HL-60 (cell line): ENCODE measurements around the gene PGM2L1.

ENCODE experiments used
- GABPA ChIP-seq: IDR thresholded peaks from 2 replicates; pipeline ENCODE4 v1.6.1; 2012; ENCODE audit warnings: low read depth
- POLR2AphosphoS5 ChIP-seq: IDR thresholded peaks from 2 replicates; pipeline ENCODE4 v1.6.1; 2012; ENCODE audit warnings: low read depth
- TF ChIP-seq, protein P1 (sequence below): IDR thresholded peaks from 2 replicates; pipeline ENCODE4 v1.6.1; 2012; ENCODE audit warnings: low read depth; ENCODE audit not compliant: insufficient replicate concordance
- TF ChIP-seq, protein P2 (sequence below): IDR thresholded peaks from one replicate; pipeline ENCODE4 v1.5.1; 2011; ENCODE audit warnings: low read length, control low read depth, inconsistent platforms; ENCODE audit not compliant: insufficient read depth

DNA sequence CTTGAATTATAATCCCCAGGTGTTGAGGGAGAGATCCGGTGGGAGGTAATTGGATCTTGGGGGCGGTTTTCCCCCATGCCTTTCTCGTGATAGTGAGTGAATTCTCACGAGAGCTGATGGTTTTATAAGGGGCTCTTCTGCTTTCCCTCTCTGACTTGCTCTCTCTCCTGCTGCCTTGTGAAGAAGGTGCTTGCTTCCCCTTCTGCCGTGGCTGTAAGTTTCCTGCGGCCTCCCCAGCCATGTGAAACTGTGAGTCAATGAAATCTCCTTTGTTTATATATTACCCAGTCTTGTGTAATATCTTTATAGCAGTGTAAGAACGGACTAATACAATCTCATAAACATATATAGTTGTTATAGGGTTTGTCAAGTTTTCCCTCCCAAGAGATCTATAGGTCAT, 36.3 kb upstream of the PGM2L1 start:
- TF ChIP-seq, protein P1, sequence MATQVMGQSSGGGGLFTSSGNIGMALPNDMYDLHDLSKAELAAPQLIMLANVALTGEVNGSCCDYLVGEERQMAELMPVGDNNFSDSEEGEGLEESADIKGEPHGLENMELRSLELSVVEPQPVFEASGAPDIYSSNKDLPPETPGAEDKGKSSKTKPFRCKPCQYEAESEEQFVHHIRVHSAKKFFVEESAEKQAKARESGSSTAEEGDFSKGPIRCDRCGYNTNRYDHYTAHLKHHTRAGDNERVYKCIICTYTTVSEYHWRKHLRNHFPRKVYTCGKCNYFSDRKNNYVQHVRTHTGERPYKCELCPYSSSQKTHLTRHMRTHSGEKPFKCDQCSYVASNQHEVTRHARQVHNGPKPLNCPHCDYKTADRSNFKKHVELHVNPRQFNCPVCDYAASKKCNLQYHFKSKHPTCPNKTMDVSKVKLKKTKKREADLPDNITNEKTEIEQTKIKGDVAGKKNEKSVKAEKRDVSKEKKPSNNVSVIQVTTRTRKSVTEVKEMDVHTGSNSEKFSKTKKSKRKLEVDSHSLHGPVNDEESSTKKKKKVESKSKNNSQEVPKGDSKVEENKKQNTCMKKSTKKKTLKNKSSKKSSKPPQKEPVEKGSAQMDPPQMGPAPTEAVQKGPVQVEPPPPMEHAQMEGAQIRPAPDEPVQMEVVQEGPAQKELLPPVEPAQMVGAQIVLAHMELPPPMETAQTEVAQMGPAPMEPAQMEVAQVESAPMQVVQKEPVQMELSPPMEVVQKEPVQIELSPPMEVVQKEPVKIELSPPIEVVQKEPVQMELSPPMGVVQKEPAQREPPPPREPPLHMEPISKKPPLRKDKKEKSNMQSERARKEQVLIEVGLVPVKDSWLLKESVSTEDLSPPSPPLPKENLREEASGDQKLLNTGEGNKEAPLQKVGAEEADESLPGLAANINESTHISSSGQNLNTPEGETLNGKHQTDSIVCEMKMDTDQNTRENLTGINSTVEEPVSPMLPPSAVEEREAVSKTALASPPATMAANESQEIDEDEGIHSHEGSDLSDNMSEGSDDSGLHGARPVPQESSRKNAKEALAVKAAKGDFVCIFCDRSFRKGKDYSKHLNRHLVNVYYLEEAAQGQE: no peak
- TF ChIP-seq, protein P2, sequence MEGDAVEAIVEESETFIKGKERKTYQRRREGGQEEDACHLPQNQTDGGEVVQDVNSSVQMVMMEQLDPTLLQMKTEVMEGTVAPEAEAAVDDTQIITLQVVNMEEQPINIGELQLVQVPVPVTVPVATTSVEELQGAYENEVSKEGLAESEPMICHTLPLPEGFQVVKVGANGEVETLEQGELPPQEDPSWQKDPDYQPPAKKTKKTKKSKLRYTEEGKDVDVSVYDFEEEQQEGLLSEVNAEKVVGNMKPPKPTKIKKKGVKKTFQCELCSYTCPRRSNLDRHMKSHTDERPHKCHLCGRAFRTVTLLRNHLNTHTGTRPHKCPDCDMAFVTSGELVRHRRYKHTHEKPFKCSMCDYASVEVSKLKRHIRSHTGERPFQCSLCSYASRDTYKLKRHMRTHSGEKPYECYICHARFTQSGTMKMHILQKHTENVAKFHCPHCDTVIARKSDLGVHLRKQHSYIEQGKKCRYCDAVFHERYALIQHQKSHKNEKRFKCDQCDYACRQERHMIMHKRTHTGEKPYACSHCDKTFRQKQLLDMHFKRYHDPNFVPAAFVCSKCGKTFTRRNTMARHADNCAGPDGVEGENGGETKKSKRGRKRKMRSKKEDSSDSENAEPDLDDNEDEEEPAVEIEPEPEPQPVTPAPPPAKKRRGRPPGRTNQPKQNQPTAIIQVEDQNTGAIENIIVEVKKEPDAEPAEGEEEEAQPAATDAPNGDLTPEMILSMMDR: no peak
- no peak for TF ChIP-seq GABPA
- TF ChIP-seq POLR2AphosphoS5: no peak
